SK-N-SH treated with all-trans-retinoic acid at 6 μM for 48 hours (cell line): ENCODE data around the gene CLEC11A.

Experiments used
- CSDC2 ChIP-seq: fragments of 250-450 bp; sonication (Bioruptor Pico); IDR thresholded peaks from 2 replicates; pipeline ENCODE4 v1.5.0; 2020; ENCODE audit warnings: mild to moderate bottlenecking, moderate library complexity
- GLIS3 ChIP-seq: fragments of 250-450 bp; sonication (Bioruptor Pico); IDR thresholded peaks from 2 replicates; pipeline ENCODE4 v1.5.0; 2020; ENCODE audit warnings: mild to moderate bottlenecking, moderate library complexity
- OSR1 ChIP-seq: fragments of 250-450 bp; sonication (Bioruptor Pico); IDR thresholded peaks from 2 replicates; pipeline ENCODE4 v1.8.0; 2022; ENCODE audit warnings: moderate library complexity, mild to moderate bottlenecking, inconsistent platforms
- RARB ChIP-seq: fragments of 250-450 bp; sonication (Bioruptor Pico); IDR thresholded peaks from 2 replicates; pipeline ENCODE4 v1.8.0; 2021; ENCODE audit warnings: mild to moderate bottlenecking, moderate library complexity
- TF ChIP-seq, protein P1 (sequence below): fragments of 250-450 bp; sonication (Bioruptor Pico); IDR thresholded peaks from 2 replicates; pipeline ENCODE4 v1.5.1; 2020; ENCODE audit warnings: low read depth, mild to moderate bottlenecking, moderate library complexity

DNA sequence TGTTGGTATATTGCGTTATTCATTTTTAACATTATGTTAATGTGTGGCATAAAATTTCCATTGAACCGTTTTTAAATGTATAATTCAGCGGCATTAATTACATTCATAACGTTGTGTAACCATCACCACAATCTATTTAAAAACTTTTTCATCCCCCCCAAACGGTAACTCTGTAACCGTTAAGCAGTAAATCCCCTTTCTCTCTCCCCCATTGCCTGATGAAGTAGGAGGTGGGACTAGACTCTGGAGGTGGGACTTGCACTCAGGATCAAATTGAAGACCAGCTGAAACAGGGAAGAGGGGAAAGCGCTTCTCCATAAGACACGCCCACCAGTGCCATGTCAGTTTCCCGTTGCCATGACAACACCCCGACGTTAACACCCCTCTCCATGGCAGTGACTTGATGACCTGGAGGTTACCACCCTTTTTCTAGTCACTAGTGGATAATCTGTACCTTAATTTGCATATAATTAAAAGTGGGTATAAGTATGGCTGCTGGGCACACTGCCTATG is 16.8 kb downstream of the CLEC11A start:
- TF ChIP-seq OSR1 (CRISPR knock-in tag) (no peak), RARB (CRISPR knock-in tag) (no peak), CSDC2 (CRISPR knock-in tag) (no peak), GLIS3 (no peak)
- TF ChIP-seq, protein P1, sequence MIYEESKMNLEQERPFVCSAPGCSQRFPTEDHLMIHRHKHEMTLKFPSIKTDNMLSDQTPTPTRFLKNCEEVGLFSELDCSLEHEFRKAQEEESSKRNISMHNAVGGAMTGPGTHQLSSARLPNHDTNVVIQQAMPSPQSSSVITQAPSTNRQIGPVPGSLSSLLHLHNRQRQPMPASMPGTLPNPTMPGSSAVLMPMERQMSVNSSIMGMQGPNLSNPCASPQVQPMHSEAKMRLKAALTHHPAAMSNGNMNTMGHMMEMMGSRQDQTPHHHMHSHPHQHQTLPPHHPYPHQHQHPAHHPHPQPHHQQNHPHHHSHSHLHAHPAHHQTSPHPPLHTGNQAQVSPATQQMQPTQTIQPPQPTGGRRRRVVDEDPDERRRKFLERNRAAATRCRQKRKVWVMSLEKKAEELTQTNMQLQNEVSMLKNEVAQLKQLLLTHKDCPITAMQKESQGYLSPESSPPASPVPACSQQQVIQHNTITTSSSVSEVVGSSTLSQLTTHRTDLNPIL: no peak
